Activated CD8-positive, alpha-beta memory T cell treated with anti-CD3 and anti-CD28 coated beads, Interleukin-2, amount 50 U/mL, for 4 hours (primary cell): ENCODE measurements around the gene LSS.
"Not testable (repeated sequence)": the region's sequence is repeated elsewhere in the genome, so short reads cannot be mapped to it uniquely, and the experiment has no call there.

Experiments used
- DNase-seq: peaks from one replicate; pipeline ENCODE4 v3.0.0-alpha.2; 2020

Gene LSS

DNA sequence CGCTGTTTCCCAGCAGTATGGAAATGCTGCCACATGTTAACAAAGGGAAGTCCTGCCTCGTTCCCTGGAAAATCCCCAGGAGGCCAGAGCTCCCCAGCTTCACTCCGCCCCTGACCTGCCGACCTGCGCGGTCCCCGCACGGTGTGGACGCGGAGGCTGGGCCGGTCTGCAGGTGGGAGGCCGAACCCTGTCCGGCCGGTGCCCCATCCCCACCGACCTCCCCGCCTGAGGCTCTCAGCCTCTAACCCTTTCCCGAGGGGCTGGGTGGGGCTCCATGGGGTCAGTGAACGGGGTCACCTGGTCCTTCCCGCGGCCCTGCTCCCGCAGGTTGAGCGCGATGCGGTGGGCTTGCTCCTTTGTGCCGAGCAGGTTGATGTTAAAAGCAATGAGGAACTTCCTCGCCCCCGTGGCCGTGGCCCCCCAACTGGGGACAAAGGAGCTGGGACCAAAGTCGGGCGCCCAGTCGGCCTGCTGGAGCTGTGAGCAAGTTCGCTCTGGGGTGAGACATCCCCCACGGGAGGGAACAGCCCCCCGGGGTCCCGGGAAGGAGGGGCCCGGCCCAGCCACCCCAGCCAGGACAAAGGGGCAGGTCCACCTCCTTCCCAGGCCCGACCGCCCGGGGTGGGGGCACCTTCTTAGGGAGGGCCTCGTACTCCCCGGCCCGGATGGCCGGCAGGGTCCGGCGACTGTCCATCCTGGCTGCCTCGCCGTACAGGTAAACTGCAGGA, 77.1 kb downstream of the LSS start:
- peak; percentile 13 for DNase-seq

GRCh38 chr21:46150491-46151121, 78.0 kb downstream of the LSS start:
- DNase-seq: peak; percentile 12

GRCh38 chr21:46150073-46150472, 78.5 kb downstream of the LSS start:
- peak; percentile 13 for DNase-seq

GRCh38 chr21:46149205-46149901, 79.2 kb downstream of the LSS start:
- DNase-seq: no peak

GRCh38 chr21:46148106-46148505, 80.5 kb downstream of the LSS start:
- DNase-seq: no peak

DNA sequence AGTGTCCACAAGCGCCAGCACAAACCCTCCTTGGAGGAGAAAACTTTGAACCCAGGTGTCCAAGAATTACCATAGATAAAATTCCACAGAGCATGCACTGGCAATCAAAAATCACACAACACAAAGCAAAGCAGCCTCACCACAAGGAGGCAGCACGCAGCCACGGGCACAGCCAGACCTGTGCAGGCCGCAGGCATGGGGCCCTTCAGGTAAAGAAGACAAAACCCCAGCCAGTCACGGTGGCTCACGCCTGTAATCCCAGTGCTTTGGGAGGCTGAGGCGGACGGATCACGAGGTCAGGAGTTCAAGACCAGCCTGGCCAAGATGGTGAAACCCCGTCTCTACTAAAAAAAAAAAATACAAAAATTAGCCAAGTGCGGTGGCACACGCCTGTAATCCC, 81.1 kb downstream of the LSS start:
- DNase-seq: peak; percentile 54

DNA sequence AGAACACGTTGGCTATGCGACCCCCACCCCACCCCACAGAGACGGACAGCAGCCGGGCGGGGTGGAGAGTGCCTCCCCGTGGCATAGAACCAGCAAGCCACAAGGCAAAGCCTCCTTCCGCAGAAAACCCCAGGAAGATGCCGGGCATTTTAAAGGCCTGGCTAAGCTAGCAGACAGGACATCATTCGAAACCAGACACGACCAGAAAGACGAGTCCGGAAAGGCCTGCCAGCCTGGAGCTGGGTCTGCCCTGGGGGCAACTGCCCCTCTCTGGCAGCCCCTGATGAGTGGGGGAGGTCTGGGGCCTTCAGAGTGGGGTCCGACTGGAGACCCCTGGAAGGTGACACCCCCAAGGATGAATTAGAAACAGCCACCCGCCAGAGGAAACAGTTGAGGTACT, 81.7 kb downstream of the LSS start:
- no peak for DNase-seq

- DNase-seq: no peak
Observed at GRCh38 chr21:46145840-46146691, 82.5 kb downstream of the LSS start.

GRCh38 chr21:46145159-46145839, 83.3 kb downstream of the LSS start:
- DNase-seq: no peak

DNA sequence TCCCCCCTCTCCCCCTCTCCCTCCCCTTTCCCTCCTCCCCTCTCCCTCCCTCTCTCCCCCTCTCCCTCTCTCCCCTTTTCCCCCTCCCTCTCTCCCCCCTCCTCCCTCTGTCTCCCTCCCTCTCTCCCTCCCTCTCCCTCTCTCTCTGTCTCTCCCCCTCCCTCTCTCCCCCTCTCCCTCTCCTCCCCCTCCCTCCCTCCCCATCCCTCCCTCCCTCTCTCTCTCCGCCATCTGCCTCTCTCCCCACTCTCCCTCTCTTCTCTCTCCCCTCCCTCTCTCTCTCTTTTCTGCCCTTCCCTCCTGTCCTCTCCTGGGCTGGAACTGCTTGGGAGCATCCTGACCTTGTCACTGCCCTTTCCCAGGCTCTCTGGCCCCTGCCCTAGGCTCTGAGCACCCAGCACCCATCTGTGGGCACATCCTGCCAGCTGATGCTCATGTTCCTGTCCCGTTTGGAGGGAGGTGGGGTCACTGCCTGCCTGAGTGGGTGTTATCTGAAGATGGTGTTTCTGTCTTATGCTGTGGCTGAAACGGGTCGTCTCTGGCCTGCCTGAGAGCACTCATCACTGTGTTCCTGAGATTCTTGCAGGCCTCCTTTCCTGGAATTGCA, 84.0 kb downstream of the LSS start:
- no peak for DNase-seq

DNA sequence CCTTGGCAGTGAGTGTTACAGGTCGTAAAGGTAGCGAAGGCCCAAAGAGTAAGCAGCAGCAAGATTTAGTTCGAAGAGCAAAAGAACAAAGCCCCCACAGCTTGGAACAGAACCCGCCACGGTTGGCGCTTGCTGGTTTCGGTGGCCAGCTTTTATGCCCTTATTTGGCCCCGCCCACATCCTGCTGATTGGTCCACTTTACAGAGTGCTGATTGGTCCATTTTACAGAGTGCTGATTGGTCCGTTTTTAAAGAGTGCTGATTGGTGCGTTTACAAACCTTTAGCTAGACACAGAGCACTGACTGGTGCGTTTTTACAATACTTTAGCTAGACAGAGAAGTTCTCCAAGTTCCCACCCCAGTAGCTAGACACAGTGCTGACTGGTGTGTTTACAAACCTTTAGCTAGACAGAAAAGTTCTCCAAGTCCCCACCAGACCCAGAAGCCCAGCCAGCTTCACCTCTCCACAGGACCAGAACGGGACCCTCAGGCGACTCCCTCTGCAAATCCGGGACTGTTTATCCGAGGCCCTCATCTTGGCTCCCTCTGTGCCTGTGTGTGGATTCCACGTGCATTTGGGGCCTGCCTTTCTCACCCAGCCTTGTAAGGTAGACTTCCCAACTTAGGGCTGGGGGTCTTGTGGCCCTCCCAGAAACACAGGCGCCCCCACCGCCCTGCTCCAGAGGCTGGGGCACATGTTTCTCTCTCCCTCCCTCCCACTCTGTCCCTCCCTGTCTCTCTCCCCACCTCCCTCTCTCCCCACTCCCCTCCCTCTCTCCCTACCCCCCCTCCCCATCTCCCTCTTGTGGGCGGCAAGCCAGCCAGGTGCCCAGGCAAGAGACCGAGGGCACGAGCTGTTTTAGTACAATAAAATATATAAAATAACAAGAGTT, 85.7 kb downstream of the LSS start:
- DNase-seq: no peak

- DNase-seq: no peak
Observed at GRCh38 chr21:46141767-46142581, 86.6 kb downstream of the LSS start.

DNA sequence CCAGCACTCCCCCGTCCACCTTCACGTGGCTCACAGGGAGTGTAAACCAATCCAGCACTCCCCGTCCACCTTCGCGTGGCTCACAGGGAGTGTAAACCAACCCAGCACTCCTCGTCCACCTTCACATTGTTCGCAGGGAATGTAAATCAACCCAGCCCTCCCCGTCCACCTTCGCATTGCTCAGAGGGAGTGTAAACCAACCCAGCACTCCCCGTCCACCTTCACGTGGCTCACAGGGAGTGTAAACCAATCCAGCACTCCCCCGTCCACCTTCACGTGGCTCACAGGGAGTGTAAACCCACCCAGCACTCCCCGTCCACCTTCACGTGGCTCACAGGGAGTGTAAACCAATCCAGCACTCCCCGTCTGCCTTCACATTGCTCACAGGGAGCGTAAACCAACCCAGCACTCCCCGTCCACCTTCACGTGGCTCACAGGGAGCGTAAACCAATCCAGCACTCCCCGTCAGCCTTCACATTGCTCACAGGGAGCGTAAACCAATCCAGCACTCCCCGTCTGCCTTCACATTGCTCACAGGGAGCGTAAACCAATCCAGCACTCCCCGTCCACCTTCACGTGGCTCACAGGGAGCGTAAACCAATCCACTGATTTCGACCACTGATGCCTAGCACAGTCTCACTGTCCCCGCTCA, 88.1 kb downstream of the LSS start:
- not testable (repeated sequence) for DNase-seq

GRCh38 chr21:46139686-46140085, 88.9 kb downstream of the LSS start:
- DNase-seq: no peak

DNA sequence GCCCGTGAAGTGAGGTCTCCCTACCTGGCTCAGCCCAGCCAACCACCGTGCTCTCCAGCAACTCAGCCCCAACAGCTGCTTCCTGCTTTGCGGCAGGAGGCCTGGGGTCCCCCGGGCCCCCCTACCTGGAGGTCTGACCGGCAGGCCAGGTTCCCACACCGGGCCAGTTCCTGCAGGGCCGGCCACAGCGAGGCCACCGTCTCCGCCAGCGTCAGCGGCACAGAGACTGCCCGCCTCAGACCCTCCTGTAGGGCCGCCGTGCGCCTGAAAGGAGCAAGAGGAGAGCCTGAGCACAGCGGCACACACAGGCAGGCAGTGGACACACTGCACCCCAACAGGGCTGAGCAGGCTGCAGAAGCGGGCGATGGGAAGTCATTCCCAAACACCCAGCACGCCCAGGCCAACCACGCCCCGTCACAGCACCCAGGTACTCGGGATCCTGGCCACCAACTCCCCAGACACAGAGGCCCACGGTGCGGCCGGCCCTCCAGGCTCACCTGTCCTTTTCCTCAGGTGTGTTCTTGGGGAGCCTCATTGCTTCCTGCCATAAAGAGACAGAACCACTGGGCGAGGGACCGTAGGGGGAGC, 90.1 kb downstream of the LSS start:
- DNase-seq: no peak
